HepG2 (cell line): ENCODE data around the gene AKT3. TPM values are rescaled to one million over a fixed set of nuclear protein-coding genes. Genes with fewer than 3 reads are reported as not detected.

Experiments used
- ATAC-seq: fragments of 200-7000 bp; cut with Tn5 transposase; 3 replicates; pipeline ENCODE4 v1.9.1; 2020; ENCODE audit warnings: mild to moderate bottlenecking, moderate library complexity
- BruUV-seq: library from RNA; stranded (reverse); fragments of 400-500 nt; replicated peaks from 2 replicates; lab custom pipeline; 2021; lab: Mats Ljungman, UMichigan
- CTCF ChIA-PET: fragments of 300-600 bp; formaldehyde crosslinking; extraction: SDS; loops from one replicate; lab custom pipeline; 2021; ENCODE audit warnings: low total read pairs, inconsistent platforms, low intra/inter-chr PET ratio; lab: Yijun Ruan, JAX
- POLR2A ChIA-PET: fragments of 350-600 bp; sonication (Branson Sonifier 250); formaldehyde crosslinking; loops from one replicate; lab custom pipeline; 2020; ENCODE audit warnings: antibody characterized with exemption, inconsistent platforms; lab: Yijun Ruan, JAX
- DNase-seq: peaks from one replicate; pipeline ENCODE4 v3.0.0-alpha.2; 2015; ENCODE audit warnings: low spot score
- FAIRE-seq: peaks from 3 replicates; lab custom pipeline; 2011; peaks lifted over from hg19 to GRCh38; lab: Jason Lieb, UNC
- H2AFZ ChIP-seq: one replicate; pipeline ENCODE4 v1.6.1; 2011; ENCODE audit warnings: low read length, inconsistent platforms
- H3K27ac ChIP-seq: fragments of 300-600 bp; 3 replicates; pipeline ENCODE4 v1.8.0; 2011; ENCODE audit warnings: mixed run types, mild to moderate bottlenecking, mixed read lengths, low read length, inconsistent platforms; ENCODE audit not compliant: insufficient read depth; ENCODE audit errors: extremely low read length
- H3K27me3 ChIP-seq, 2 experiments: fragments of 200-600 bp in 1 of 2; 2 replicates in 1 of 2; 3 replicates in 1 of 2; pipeline versions ENCODE4 v1.6.0 to v1.8.0; 2011; ENCODE audit warnings: low read length in 2 of 2, mild to moderate bottlenecking in 2 of 2, moderate library complexity in 2 of 2, inconsistent platforms in 1 of 2; ENCODE audit not compliant: insufficient read depth in 2 of 2, control insufficient read depth in 1 of 2
- H3K36me3 ChIP-seq, 2 experiments: fragments of 200-600 bp in 1 of 2; replicated peaks in 1 of 2; 2 replicates in 1 of 2; 3 replicates in 1 of 2; pipeline versions ENCODE4 v1.5.1 to v1.8.0; 2011; ENCODE audit warnings: low read length in 2 of 2, inconsistent platforms in 1 of 2; ENCODE audit not compliant: insufficient read depth in 2 of 2, control insufficient read depth in 1 of 2
- H3K4me1 ChIP-seq: 2 replicates; pipeline ENCODE4 v1.5.1; 2012; ENCODE audit warnings: low read length, inconsistent platforms; ENCODE audit not compliant: insufficient read depth
- H3K4me2 ChIP-seq: 2 replicates; pipeline ENCODE4 v1.6.0; 2011; ENCODE audit warnings: low read depth, low read length, inconsistent platforms
- H3K4me3 ChIP-seq, 3 experiments: fragments of 200-600 bp in 1 of 3; sonication (generic), shearing (Covaris generic) in 1 of 3; replicated peaks in 1 of 3; 2 replicates each; pipeline ENCODE4 v1.5.1; 2011 to 2016; ENCODE audit warnings: low read length in 3 of 3, inconsistent platforms in 2 of 3, low read depth in 2 of 3, mild to moderate bottlenecking in 2 of 3, control low read depth in 1 of 3, mixed read lengths in 1 of 3; ENCODE audit not compliant: insufficient read depth in 1 of 3
- H3K79me2 ChIP-seq: one replicate; pipeline ENCODE4 v1.6.1; 2011; ENCODE audit warnings: low read length, inconsistent platforms; ENCODE audit not compliant: insufficient read depth
- H3K9ac ChIP-seq: 2 replicates; pipeline ENCODE4 v1.6.0; 2011; ENCODE audit warnings: mild to moderate bottlenecking, low read depth, low read length, inconsistent platforms; ENCODE audit not compliant: insufficient read depth
- H3K9me3 ChIP-seq: 2 replicates; pipeline ENCODE4 v1.5.1; 2012; ENCODE audit warnings: mild to moderate bottlenecking, low read length
- H4K20me1 ChIP-seq: 2 replicates; pipeline ENCODE4 v1.6.0; 2011; ENCODE audit warnings: inconsistent platforms, mild to moderate bottlenecking, low read length, moderate library complexity; ENCODE audit not compliant: insufficient read depth
- ATM ChIP-seq: fragments of 450-650 bp; IDR thresholded peaks from 2 replicates; pipeline ENCODE4 v1.7.1; 2017; ENCODE audit warnings: mild to moderate bottlenecking, borderline replicate concordance
- BHLHE40 ChIP-seq: IDR thresholded peaks from 2 replicates; pipeline ENCODE4 v1.6.1; 2011; ENCODE audit warnings: low read length, improper control_type of control experiment
- DBP ChIP-seq: sonication (generic); formaldehyde crosslinking; IDR thresholded peaks from 2 replicates; pipeline ENCODE4 v1.4.0; 2020; ENCODE audit warnings: missing genetic modification reagents; ENCODE audit errors: not compliant biosample characterization
- PAWR ChIP-seq: sonication (generic); formaldehyde crosslinking; IDR thresholded peaks from 2 replicates; pipeline ENCODE4 v1.4.0; 2020; ENCODE audit warnings: missing genetic modification reagents, mild to moderate bottlenecking, borderline replicate concordance
- REL ChIP-seq: sonication (generic); formaldehyde crosslinking; conservative IDR thresholded peaks from 2 replicates; pipeline ENCODE4 v1.8.0; 2022; ENCODE audit warnings: mild to moderate bottlenecking, missing genetic modification reagents, moderate library complexity
- SNAPC5 ChIP-seq: sonication (generic); formaldehyde crosslinking; IDR thresholded peaks from 2 replicates; pipeline ENCODE4 v1.8.1; 2023; ENCODE audit warnings: mild to moderate bottlenecking, missing genetic modification reagents, borderline replicate concordance
- ZBTB43 ChIP-seq: sonication (generic); formaldehyde crosslinking; conservative IDR thresholded peaks from 2 replicates; pipeline ENCODE4 v1.4.0; 2020; ENCODE audit warnings: missing genetic modification reagents
- ZNF160 ChIP-seq: sonication (generic); formaldehyde crosslinking; IDR thresholded peaks from 2 replicates; pipeline ENCODE4 v1.8.0; 2022; ENCODE audit warnings: mild to moderate bottlenecking, inconsistent platforms, missing genetic modification reagents
- ZNF7 ChIP-seq: IDR thresholded peaks from 2 replicates; pipeline ENCODE4 v1.6.1; 2016; ENCODE audit warnings: missing biosample characterization, missing genetic modification reagents
- WGBS: methylation state at CpG from one replicate; pipeline ENCODE4 v1.1.6; 2017; ENCODE audit warnings: low lambda C conversion rate; 5-methylcytosine and 5-hydroxymethylcytosine counted together
- in situ Hi-C: cut with HindIII; loops from 2 replicates; pipeline ENCODE4 v1.10.0; 2017; ENCODE audit warnings: low pct_unique_long_range_greater_than_20kb; ENCODE audit not compliant: extremely low pct_ligation_motif_present
- intact Hi-C: fragments of 100-400 bp; cut with micrococcal nuclease; formaldehyde crosslinking; loops from one replicate; pipeline ENCODE4 v1.10.0; 2022; ENCODE audit not compliant: unreplicated experiment
- polyA plus RNA-seq, 8 experiments: library from polyadenylated mRNA; depleted of rRNA in 3 of 8; stranded (reverse) in 7 of 8; unstranded in 1 of 8; fragments of >200 nt; fragmentation: Illumina TruSeq in 4 of 8; extraction: Trizol in 4 of 8; gene quantifications; 2 replicates each; pipeline versions ENCODE4 v1.2.1 to v1.2.3, GENCODE V29; 2011 to 2016; ENCODE audit warnings: low read depth in 4 of 8, missing spikeins in 1 of 8, mixed read lengths in 1 of 8; ENCODE audit not compliant: insufficient read depth in 1 of 8
- total RNA-seq, 5 experiments: library from RNA; depleted of rRNA; stranded (reverse); fragments of >200 nt; fragmentation: Illumina TruSeq; extraction: Trizol; gene quantifications; 2 replicates each; pipeline ENCODE4 v1.2.3, GENCODE V29; 2016; ENCODE audit warnings: low read depth in 1 of 5
- TF ChIP-seq, protein P1 (sequence below): sonication (generic); formaldehyde crosslinking; IDR thresholded peaks from 2 replicates; pipeline ENCODE4 v1.4.0; 2020; ENCODE audit warnings: missing genetic modification reagents, borderline replicate concordance
- TF ChIP-seq, protein P2 (sequence below): sonication (generic); formaldehyde crosslinking; IDR thresholded peaks from 2 replicates; pipeline ENCODE4 v1.5.1; 2020; ENCODE audit warnings: mild to moderate bottlenecking, moderate library complexity, missing genetic modification reagents

The AKT3 gene
- total and polyA plus RNA-seq, 2 of the 13 experiments (the other 11 are each of a cell fraction or from before 2014, with no cell fraction given) = 0.07 TPM

- POLR2A ChIA-PET = interaction anchor here (0.5 kb wide), 1 partner anchor 10 kb away, joined by 3 read pairs; no protein-coding TSS in a partner anchor
Measured at GRCh38 chr1:243496187-243496646, 353.8 kb downstream of the AKT3 start.

More at GRCh38 chr1:243496187-243496646, 353.8 kb downstream of the AKT3 start:
- no peak for TF ChIP-seq SNAPC5 (CRISPR knock-in tag)
- TF ChIP-seq, protein P1, sequence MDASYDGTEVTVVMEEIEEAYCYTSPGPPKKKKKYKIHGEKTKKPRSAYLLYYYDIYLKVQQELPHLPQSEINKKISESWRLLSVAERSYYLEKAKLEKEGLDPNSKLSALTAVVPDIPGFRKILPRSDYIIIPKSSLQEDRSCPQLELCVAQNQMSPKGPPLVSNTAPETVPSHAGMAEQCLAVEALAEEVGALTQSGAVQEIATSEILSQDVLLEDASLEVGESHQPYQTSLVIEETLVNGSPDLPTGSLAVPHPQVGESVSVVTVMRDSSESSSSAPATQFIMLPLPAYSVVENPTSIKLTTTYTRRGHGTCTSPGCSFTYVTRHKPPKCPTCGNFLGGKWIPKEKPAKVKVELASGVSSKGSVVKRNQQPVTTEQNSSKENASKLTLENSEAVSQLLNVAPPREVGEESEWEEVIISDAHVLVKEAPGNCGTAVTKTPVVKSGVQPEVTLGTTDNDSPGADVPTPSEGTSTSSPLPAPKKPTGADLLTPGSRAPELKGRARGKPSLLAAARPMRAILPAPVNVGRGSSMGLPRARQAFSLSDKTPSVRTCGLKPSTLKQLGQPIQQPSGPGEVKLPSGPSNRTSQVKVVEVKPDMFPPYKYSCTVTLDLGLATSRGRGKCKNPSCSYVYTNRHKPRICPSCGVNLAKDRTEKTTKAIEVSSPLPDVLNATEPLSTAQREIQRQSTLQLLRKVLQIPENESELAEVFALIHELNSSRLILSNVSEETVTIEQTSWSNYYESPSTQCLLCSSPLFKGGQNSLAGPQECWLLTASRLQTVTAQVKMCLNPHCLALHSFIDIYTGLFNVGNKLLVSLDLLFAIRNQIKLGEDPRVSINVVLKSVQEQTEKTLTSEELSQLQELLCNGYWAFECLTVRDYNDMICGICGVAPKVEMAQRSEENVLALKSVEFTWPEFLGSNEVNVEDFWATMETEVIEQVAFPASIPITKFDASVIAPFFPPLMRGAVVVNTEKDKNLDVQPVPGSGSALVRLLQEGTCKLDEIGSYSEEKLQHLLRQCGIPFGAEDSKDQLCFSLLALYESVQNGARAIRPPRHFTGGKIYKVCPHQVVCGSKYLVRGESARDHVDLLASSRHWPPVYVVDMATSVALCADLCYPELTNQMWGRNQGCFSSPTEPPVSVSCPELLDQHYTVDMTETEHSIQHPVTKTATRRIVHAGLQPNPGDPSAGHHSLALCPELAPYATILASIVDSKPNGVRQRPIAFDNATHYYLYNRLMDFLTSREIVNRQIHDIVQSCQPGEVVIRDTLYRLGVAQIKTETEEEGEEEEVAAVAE (CRISPR knock-in tag) = no peak
- TF ChIP-seq, protein P2, sequence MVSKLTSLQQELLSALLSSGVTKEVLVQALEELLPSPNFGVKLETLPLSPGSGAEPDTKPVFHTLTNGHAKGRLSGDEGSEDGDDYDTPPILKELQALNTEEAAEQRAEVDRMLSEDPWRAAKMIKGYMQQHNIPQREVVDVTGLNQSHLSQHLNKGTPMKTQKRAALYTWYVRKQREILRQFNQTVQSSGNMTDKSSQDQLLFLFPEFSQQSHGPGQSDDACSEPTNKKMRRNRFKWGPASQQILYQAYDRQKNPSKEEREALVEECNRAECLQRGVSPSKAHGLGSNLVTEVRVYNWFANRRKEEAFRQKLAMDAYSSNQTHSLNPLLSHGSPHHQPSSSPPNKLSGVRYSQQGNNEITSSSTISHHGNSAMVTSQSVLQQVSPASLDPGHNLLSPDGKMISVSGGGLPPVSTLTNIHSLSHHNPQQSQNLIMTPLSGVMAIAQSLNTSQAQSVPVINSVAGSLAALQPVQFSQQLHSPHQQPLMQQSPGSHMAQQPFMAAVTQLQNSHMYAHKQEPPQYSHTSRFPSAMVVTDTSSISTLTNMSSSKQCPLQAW (CRISPR knock-in tag) = no peak
- TF ChIP-seq ZNF160 (CRISPR knock-in tag) = no peak
- no peak for TF ChIP-seq REL (CRISPR knock-in tag)
- TF ChIP-seq PAWR (CRISPR knock-in tag) = no peak
- TF ChIP-seq ZNF7 (CRISPR knock-in tag) = no peak
- no peak for TF ChIP-seq ATM
- no peak for TF ChIP-seq BHLHE40
- TF ChIP-seq DBP (CRISPR knock-in tag) = no peak
- TF ChIP-seq ZBTB43 (CRISPR knock-in tag) = no peak
- TF ChIP-seq, all 625 proteins: peak for 0
- CTCF ChIA-PET = no interaction called here
- no peak for FAIRE-seq
- no peak for ATAC-seq
- H3K4me2 ChIP-seq = no peak overlapping the region
- H4K20me1 ChIP-seq = no peaks in the 10 kb centered on the region
- H3K4me3 ChIP-seq = no peak overlapping the region
- no peak overlapping the region for H3K27ac ChIP-seq
- no peaks in the 10 kb centered on the region for H3K36me3 ChIP-seq
- no peak overlapping the region for H3K9ac ChIP-seq
- DNase-seq = no peak
- no peaks in the 10 kb centered on the region for H3K4me1 ChIP-seq
- no TSS peak for BruUV-seq
- H3K27me3 ChIP-seq = no peaks in the 10 kb centered on the region
- intact Hi-C loops (no loop called here), in situ Hi-C loops (no loop called here)
- no peaks in the 10 kb centered on the region for H3K79me2 ChIP-seq
- 95% methylated on average over 16 of the region's 19 CpGs for WGBS
- no peak overlapping the region for H2AFZ ChIP-seq
- H3K9me3 ChIP-seq = no peaks in the 10 kb centered on the region
